GM21367 (cell line): ENCODE results near the gene DLG1.
A peak's percentile ranks its signal among the peaks of the same experiment; 100 is the strongest.

Experiments used
- ATAC-seq: cut with Tn5 transposase; IDR thresholded peaks from one replicate; pipeline ENCODE4 v1.9.1; 2021; ENCODE audit not compliant: unreplicated experiment

Gene DLG1

DNA sequence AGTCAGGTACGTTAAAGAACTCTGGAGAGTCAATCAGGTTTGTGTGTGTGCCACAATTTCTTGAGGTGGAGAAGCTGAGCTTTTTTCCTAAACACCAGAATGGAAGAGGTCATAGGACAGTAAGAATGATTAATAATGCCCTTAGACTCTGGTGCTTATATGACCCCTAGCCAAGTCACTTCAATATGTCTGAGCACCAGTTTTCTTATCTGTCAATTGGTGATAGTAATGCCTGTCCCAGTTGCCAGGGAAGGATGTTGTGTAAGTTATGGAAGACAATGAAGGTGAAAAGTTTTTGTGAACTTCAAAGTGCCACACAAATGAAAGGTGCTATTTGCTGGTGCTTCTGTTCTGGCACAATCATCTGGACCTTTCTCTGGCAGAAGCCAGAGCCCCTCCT lies 22.2 kb upstream of the DLG1 start:
- ATAC-seq, result no peak

DNA sequence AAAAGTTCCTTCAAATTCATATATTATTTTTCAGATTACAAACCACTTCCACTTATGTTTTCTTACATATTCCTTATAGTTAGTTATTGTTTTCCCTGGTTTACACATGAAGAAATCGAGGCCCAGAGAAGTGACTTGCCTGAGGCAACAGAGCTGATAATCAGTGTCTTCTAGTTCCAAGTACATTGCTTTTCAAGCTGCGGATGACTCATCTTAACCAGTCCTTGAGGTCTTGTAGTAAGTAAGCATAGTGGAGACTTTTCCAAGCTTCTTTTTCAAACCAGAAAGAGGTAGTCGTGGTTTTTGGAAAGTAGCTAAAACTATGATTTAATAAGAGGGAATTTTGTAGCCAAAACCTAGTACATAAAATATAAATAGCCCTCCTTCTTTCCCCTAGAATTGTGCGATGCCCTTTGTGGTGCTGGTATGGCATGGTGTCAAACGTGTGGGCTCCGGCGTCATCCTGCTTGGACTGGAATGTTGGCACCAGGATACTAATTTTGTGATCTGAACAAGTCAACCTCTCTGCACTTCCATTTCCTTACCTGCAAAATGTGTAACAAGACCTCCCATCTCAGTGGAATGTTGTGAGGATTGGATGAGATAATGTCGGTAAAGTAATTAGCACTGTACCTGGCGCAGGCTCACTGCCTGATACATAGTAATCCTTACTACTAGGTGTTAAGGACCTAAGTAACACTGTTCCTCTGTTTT lies 19.0 kb upstream of the DLG1 start:
- no peak for ATAC-seq

DNA sequence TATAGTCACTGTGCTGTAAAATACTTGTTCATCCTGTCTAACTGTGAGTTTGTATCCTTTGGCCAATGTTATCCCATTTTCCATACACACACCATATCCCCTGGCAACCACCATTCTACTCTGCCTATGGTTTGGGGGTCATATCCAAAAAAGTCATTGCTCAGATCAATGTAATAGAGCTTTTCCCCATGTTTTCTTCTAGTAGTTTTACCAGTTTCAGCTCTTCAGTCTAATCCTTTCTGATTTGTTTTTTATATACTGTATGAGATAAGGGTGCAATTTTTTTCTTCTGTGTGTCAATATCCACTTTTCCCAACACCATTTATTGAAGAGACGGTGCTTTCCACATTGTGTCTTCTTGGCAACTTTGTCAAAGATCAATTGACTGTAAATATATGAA lies 14.0 kb upstream of the DLG1 start:
- no peak for ATAC-seq

DNA sequence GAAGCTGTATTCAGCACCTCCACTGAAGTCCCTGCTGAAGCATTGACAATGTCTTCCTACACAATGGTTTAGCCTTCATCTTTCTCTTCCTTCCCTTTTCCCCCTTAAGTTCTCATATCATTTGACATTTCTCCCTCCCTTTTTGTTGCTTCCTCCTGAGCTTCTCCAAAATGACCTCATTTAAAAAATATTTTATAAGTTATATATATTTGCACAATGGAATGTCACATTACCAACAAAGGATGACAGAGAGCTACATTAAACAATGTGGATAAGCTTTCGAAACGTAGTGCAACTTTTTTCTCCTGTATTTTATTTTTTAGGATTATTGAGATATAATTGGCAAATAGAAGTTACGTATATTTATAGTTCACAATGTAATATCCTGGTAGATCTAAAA lies 13.2 kb upstream of the DLG1 start:
- no peak for ATAC-seq

DNA sequence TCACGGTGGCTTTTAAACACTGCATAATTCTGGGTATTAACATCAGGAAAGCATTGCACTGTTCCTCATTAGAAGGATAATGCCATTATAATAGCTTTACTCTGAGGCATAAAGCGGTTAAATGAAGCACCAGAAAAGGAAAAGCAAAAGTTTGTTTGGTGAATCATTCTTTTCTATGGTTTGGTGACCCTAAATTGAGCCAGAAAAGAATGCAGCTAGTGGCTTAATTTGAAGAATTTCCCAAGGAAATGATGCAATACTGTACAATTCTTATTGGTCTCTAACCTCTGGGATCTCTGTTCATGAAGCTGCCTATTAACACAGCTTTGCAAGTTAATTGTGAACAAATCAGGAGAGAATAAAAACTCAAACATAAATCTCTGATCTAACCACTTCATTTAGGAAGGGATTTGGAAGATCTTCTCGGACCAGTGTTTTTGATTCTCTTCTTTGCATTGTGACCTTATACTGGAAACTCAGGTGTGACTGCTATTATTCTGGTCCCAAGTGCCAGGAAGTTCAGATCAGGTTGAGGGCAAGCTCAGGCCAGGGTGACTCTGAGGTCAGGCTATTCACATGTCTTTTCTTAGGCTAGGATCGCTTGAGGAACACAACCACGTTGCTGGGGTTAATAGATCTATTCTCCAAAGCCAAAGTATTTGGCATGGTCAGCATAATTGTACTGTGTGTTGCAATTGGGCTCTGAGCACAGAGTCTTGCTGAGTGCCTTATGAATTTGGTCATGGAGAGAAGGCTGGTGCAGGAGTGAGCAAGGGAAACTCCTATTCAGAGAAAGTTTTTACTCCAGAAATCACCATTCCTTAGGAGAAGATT lies 11.3 kb upstream of the DLG1 start:
- no peak for ATAC-seq

DNA sequence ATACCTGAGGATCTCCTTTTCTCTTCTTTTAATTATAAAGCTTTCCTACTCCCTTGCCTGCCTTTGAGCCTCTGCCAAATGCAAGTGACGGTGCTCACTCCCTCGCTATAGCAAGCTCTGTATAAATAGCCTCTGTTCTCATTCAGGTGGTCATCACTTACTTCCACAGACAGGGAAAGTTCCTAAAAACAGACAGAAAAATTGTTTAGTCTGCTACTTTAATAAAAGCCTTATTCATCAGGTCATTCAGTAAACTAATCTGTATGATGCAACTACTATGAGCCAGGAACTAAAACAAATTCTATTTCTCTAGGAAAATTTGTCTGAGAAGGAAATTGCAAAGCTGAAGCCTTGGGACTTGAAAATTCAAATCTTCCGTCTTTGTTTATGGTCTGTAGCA lies 10.2 kb upstream of the DLG1 start:
- ATAC-seq, result no peak

DNA sequence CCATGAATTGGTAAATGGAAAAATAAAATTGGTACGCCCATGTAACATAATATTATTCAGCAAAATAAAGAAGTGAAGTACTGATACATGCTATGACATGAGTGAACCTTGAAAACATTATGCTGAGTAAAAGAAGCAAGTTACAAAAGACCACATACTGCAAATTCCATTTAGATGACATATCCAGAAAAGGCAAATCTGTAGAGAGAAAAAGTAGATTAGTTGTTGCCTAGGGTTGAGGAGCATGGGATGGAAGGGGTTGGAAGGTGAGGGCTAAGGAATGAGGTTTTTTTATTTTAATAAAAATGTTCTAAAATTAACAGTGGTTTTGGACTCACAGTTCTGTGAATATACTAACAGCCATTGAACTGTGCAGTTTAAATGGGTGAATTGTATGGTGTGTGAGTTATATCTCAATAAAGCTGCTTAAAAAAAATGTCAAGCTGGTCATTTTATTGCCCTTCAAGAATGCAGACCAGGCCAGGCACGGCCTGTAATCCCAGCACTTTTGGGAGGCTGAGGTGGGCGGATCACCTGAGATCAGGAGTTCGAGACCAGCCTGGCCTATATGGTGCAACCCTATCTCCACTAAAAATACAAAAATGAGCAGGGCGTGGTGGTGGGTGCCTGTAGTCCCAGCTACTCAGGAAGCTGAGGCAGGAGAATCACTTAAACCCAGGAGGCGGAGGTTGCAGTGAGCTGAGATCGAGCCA lies 8.1 kb upstream of the DLG1 start:
- no peak for ATAC-seq

DNA sequence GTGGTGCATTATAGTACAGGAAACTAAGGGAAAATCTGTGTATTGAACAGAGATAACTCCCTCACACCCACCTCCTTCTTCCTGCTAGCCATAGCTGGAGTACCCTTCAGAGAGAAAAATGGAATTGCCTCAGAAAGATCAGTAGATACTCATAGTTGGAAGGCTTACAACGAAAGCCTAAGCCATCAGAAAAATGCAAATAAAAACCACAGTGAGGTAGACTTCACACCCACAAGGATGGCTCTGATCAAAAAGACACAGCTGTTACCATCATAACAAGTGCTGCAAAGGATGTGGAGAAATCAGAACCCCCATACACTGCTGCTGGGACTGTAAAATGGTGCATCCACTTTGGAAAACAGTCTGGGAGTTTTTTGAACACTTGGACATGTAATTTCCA lies 7.4 kb upstream of the DLG1 start:
- peak; percentile 90 for ATAC-seq

DNA sequence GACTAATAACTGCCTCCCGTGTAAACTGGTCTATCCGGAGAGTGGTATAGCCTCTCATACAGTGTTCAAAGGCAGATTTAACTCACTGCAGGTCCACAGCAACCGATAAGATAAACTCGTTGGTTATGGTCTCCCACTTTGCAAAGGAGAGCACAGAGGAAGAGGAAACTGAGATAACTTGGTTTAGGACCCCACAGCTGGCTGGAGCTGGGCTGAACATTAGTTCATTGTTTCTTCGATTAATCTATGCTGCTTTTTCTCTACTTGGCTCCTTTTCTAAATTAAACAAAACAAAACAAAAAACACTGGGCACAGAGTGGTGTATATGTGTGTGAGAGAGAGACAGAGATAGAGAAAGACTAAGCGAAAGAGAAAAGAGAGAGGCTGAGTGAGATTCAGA lies 5.0 kb upstream of the DLG1 start:
- no peak for ATAC-seq

DNA sequence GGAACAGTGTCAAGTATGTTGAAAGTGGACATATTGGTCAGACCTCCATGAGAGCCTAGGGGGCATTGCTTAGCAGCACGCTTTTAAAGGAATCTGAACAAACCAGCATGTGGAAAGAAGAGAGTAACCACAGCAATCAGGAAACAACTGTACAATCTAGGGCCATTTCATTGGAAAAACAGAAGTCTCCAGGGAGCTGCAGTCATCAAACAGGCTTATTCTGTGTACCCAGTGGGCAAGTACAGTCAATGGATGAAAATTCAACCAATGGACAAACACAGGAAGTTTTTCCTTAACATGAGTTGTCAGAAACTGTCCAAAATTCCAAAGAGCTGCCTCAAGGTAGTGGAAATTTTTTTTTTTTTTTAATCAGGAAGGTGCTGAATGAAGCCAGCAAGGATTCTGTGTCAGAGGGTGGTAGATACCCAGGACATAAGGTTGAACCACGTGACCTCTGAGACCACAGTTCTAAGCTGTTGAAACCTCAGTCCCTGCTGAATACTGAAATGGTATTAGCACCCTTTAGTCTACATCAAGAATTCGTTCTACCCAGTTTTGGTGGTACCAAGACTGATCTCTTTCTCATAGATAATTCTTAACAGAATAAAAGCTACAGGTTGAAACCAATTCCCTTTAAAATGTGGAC lies 4.4 kb upstream of the DLG1 start:
- no peak for ATAC-seq

DNA sequence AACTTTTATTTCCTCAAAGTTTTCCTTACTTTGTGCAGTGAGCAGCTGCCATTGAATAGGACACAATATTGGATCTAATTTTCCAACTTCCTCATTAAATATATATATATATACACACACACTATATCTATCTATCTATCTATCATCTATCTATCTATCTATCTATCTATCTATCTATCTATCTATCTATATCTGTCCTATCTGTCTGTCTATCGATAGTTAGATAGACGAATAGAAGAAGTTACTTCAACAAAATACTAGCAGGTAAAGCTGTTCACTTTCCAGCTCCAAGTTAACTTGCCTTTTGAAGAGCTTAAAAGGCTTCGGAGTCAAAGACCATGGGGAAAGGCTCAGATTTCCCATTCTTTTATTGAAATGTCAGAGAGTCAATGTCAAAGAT lies 3.6 kb upstream of the DLG1 start:
- ATAC-seq, result no peak

DNA sequence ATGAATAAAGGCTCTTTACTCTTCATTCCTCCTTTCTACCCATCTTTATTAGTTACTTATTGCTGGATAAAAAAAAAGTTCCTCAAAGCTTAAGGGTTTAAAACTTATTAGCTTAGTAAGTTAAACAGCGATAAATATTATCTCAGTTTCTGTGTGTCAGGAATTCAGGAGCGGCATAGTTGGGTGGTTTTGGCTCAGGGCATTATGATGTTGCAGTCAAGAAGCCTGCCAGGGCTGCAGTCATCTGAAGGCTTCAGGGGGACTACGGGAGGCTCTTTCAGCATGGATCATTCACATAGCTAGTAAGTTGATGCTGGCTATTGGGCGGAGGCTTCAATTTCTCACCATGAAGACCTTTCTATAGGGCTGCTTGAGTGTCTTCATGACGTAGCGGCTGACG lies 1.9 kb upstream of the DLG1 start:
- no peak for ATAC-seq

DNA sequence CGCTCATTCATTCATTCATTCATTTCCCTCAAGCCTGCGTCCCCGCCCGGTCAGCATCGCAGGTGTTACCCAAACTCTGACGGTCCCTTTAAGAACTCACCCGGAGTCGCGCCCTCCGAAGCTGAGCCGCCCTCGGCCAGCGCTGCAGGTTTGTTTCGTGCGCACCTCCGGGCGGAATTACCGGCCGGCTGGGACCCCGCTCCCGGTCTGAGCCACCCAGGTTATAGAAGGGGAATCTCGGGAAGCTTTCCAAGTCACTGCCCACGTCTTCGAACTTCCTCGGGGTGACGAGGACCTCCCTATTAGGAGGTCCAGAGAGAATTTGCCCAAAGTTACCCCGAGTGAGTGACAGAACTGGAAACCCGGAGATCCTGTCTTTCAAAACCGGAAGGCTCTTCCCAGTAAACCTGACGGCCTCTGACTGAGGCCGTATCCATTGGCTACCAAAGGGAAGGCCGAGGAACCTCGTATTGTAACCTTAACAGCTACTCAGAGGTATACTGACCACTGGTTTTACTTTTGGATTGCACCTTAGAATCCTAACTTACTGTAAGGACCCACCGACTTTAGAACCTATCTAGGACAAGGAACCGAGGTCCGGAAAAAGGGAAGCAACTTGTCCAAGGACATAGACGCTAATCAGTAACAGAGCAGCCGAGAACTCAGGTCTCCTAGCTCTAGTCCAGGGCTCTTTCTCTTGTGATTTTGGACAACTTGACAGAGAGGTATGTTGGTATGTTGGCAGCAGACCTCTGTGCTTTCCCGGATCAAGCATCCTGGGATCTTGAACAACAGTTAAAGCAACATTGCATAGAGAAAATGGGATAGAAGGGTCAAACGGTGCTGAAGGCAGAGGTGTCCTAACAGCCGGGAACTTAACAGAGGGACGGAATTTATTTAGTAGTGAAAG lies 788 bp upstream of the DLG1 start:
- no peak for ATAC-seq

DNA sequence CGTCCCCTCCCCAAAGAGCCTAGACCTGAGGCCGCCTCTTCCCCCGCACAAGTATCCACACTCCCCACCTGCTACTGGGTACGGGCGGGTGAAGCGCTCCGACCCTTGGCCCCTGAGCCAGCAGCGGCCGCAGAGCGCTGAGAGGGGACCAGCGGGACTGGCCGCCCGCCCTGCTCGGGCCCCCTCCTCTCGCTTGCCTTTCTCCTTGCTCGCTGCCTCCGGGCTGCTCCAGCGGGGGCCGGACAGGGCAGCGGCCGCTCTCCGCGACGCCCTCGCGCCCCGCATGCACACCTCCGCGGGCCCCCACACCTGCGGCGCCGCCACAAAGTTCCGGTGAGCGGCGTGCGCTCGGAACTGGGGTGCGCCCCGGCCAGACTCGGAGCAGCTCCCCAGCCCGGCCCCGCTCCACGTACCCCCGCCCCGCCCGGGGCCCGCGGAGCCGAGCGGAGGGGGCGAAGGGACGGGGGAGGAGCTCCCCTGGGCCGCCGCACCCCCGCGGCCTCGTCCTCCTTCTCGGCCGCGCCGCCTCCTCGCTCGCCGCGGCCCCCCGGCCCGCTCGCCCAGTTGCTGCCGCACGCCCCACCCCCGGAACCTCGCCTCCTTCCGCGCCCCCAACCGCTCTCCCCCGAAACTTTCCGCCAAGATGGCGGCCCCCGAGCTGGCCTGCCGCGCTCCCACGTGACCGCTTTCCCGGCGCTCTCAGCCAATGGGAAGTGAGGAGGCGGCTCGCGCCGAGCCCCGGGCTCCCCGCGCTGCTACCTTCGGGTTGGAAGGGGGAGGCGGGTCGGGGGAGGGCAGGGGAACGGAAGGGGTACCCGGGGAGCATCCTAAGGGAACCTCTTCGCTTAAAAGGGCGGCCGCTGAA lies 704 bp downstream of the DLG1 start:
- ATAC-seq, result peak; percentile 65

DNA sequence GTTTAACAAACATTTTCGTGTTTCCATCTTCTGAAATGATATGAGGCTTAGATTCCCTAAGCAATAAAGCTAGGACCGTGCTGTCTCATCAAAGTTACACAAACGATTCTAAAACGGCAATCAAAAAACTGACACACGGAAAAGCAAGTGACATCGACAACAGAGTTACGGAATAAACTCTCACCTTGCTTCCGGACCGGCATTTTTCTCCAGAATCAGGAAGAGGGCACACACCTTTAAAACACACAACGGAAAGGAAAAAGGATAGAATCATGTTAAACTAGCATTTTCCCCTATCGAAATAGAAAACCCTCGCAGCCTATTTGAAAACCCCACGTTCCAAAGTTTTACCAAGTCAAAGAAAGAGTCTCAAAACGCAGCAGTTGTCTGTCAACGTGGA lies 1.4 kb downstream of the DLG1 start:
- no peak for ATAC-seq

DNA sequence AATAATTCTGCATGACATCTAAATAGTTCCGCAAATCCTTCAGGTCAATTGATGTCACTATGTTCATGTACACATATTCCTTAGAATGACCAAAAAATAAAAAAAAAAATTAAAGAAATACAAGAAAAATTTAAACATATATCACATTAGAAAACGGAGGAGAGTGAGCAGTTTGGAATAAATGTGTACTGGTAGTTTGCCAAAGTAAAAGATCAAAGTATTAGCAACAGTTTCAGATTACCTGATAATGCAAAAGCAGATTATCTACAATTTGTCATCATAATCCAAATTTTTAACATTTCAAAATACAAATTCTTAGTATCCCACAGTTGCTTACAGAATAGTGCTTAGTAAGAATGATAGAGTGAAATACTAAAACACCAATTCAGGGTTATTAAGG lies 1.9 kb downstream of the DLG1 start:
- ATAC-seq, result no peak

DNA sequence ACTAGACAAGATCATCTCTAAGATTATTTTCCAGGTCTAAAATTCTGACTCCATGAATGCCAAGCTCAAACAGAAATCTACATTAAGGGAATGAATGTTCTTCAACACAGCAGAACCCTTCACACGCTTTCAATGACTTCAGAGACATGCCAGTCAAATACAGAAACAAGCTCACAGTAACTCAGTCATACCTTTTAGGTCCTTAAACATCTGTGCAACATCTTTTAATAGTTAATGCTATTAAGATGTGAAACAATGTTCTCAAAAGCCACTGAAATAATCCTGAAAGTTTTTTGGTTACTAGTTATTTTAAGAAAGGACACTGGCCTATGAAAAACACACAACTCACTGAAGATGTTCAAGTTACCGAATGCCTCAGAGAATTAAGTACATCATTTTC lies 2.5 kb downstream of the DLG1 start:
- no peak for ATAC-seq

DNA sequence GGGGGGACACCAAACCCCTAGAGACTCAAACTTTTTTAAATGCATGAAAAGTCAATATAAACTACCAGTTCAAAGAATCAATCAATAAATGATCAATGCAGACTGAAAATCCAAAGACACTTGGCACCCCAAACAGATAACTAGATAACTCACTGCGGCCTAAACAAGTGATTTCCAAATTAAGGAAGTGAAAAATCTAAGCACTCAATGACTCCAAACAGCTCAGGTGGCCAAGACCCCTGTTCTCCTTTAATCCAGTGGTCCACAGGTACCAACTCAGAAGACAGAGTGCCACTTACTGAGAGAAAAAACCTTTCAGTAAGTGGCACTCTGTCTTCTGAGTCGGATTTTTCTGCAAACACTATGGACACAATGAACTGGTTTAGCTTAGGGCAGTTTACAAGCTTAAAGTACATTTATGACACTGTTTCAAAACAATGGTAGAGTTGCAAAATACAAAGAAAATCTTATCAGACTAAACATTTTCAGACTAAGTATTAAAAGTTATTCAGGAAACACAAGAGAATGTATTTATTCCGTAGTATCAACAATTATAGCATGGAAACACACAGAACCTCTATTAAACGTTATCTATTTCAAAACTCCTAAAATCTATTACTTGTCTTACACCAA lies 4.7 kb downstream of the DLG1 start:
- no peak for ATAC-seq

DNA sequence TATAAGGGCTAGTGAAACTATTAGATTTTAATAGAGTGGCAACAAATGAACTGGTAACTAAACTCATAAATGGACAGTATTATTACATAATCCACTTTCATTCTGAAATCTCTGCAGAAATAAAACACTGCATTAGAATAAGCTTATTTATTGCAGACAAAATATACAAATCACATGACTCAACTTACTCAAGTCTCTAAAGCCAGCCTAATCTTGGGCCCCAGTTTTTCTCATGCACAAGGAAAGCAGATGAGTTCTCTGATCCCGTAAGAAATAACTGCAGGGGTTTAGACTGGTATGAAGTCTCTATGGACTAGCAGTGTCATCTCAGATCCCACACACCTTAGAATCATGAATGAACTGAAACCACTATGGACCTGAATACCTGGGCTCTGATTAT lies 5.8 kb downstream of the DLG1 start:
- ATAC-seq, result no peak
